GM23248 (cell line): ENCODE data around the gene NOTCH2. TPM values are rescaled to one million over a fixed set of nuclear protein-coding genes. Genes with fewer than 3 reads are reported as not detected.

ENCODE experiments used
- DNase-seq: peaks from one replicate; pipeline ENCODE4 v3.0.0-alpha.2; 2015
- H2AFZ ChIP-seq: fragments of 200-600 bp; sonication (generic); 2 replicates; pipeline ENCODE4 v1.6.1; 2016; ENCODE audit warnings: antibody characterized with exemption
- H3F3A ChIP-seq: fragments of 200-600 bp; sonication (generic); 2 replicates; pipeline ENCODE4 v1.6.1; 2016; ENCODE audit warnings: mild to moderate bottlenecking, antibody characterized with exemption, mixed run types; ENCODE audit not compliant: insufficient read depth
- H3K27ac ChIP-seq: fragments of 200-600 bp; sonication (generic); 2 replicates; pipeline ENCODE4 v1.5.1; 2016; ENCODE audit warnings: mild to moderate bottlenecking
- H3K27me3 ChIP-seq: fragments of 200-600 bp; sonication (generic); replicated peaks from 2 replicates; pipeline ENCODE4 v1.6.1; 2016; ENCODE audit warnings: mild to moderate bottlenecking; ENCODE audit not compliant: insufficient read depth
- H3K36me3 ChIP-seq: fragments of 200-600 bp; sonication (generic); 2 replicates; pipeline ENCODE4 v1.6.1; 2016; ENCODE audit warnings: low read depth, mild to moderate bottlenecking
- H3K4me1 ChIP-seq: fragments of 200-600 bp; sonication (generic); 2 replicates; pipeline ENCODE4 v1.6.1; 2016; ENCODE audit warnings: mild to moderate bottlenecking; ENCODE audit not compliant: insufficient read depth
- H3K4me2 ChIP-seq: fragments of 200-600 bp; sonication (generic); one replicate; pipeline ENCODE4 v1.6.1; 2016; ENCODE audit warnings: mild to moderate bottlenecking; ENCODE audit not compliant: unreplicated experiment
- H3K4me3 ChIP-seq: fragments of 200-600 bp; sonication (generic); 2 replicates; pipeline ENCODE4 v1.5.1; 2016; ENCODE audit warnings: mild to moderate bottlenecking
- H3K79me2 ChIP-seq: fragments of 200-600 bp; sonication (generic); 2 replicates; pipeline ENCODE4 v1.6.1; 2016; ENCODE audit warnings: mild to moderate bottlenecking; ENCODE audit not compliant: insufficient read depth
- H3K9ac ChIP-seq: fragments of 200-600 bp; sonication (generic); 2 replicates; pipeline ENCODE4 v1.6.1; 2016; ENCODE audit warnings: mild to moderate bottlenecking
- H3K9me2 ChIP-seq: fragments of 200-600 bp; sonication (generic); 2 replicates; pipeline ENCODE4 v1.6.1; 2016; ENCODE audit warnings: mixed run types, mild to moderate bottlenecking, moderate library complexity; ENCODE audit not compliant: insufficient read depth
- H3K9me3 ChIP-seq: fragments of 200-600 bp; sonication (generic); one replicate; pipeline ENCODE4 v1.6.1; 2017; ENCODE audit warnings: low read depth
- H4K20me1 ChIP-seq: fragments of 200-600 bp; sonication (generic); 2 replicates; pipeline ENCODE4 v1.6.0; 2016; ENCODE audit not compliant: insufficient read depth
- EZH2 ChIP-seq: fragments of 200-600 bp; sonication (generic); IDR thresholded peaks from 2 replicates; pipeline ENCODE4 v1.6.1; 2018; ENCODE audit warnings: antibody characterized with exemption, mild to moderate bottlenecking; ENCODE audit not compliant: insufficient read depth, poor library complexity, severe bottlenecking
- EZH2phosphoT487 ChIP-seq: fragments of 200-600 bp; sonication (generic); IDR thresholded peaks from 2 replicates; pipeline ENCODE4 v1.6.1; 2018; ENCODE audit warnings: antibody characterized with exemption, moderate library complexity, mild to moderate bottlenecking, low read depth; ENCODE audit not compliant: insufficient read depth
- WGBS, 2 experiments: methylation state at CpG; one replicate each; pipeline ENCODE4 v1.1.6; 2015 to 2017; ENCODE audit warnings: low lambda C conversion rate in 2 of 2, low coverage in 1 of 2; ENCODE audit errors: missing lambda C conversion rate in 2 of 2; 5-methylcytosine and 5-hydroxymethylcytosine counted together
- in situ Hi-C: fragments of 300-500 bp; cut with MboI; formaldehyde crosslinking; loops from 2 replicates; pipeline ENCODE4 v1.15.0; 2020
- polyA plus RNA-seq: library from polyadenylated mRNA; unstranded; fragments of >200 nt; fragmentation: Nextera tagmentation; extraction: Ambion mirVana; gene quantifications from 2 replicates; pipeline ENCODE4 v1.2.1, GENCODE V29; 2016
- total RNA-seq: library from RNA; depleted of rRNA; stranded (reverse); fragments of >200 nt; shearing (Covaris generic); gene quantifications from 2 replicates; pipeline ENCODE4 v1.2.3, GENCODE V29; 2014

The NOTCH2 gene
- total and polyA plus RNA-seq, 2 experiments from 2014 or later: 45.2 to 136 TPM

- H3K9me3 ChIP-seq: no peaks in the 10 kb centered on the region
- H3K36me3 ChIP-seq: peaks cover 65% of the 10 kb centered on the region
- WGBS, 2 experiments: 86 to 95% methylated on average over 2 of the region's 2 CpGs
- no peak overlapping the region for H3K27ac ChIP-seq
- H3K4me1 ChIP-seq: peaks cover 13% of the 10 kb centered on the region
- TF ChIP-seq EZH2: no peak
- TF ChIP-seq EZH2phosphoT487: no peak
- H2AFZ ChIP-seq: no peak overlapping the region
- peaks cover 16% of the 10 kb centered on the region for H3F3A ChIP-seq
- in situ Hi-C loops: no loop called here
- H3K9ac ChIP-seq: no peak overlapping the region
- peaks cover 45% of the 10 kb centered on the region for H3K79me2 ChIP-seq
- no peak overlapping the region for H3K4me2 ChIP-seq
- H3K4me3 ChIP-seq: no peak overlapping the region
- H4K20me1 ChIP-seq: no peaks in the 10 kb centered on the region
- H3K27me3 ChIP-seq: no peaks in the 10 kb centered on the region
- DNase-seq: no peak
- no peaks in the 10 kb centered on the region for H3K9me2 ChIP-seq
Measured at GRCh38 chr1:119956306-119956705, 113.2 kb downstream of the NOTCH2 start.

DNA sequence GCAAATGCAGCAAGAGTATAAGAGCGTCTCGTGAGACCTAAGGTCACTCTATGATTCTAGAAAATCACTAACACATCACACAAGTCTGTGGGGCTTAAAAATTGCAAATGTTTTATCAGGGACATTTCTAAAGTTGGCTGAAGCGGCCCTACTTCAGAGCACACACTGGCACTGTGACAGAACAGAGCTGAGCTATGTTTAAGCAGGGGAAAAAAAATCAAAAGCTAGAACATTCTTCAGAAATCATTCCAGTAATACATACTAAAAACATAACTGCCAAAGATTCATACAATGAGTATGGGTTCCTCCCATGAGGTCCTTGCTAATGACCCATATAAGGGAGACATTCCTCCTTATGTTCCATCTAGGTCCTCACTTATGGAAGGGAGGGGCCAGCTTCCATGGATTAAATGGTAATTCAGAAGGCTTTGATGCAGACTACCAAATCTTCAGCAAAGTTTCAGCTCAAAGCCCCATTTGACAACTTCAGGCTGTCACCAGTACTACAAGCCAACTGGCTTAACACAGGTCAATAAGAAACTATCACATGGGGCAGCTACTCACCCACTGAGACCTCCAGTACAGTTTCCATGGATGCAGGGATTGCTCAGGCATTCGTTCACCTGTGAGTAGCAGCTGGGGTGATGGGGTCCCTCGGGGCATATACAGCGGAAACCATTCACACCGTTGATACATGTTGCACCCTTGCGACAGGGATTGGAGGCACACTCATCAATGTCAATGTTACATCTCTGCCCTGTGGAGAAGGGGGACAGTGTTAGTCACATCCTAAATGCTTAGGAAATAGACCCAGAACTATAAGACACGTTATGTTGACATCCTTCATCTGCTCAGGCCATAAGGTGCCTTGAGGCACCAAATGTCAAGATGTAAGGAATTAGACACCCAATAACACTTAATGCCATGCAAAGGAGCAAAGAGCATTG is 114.7 kb downstream of the NOTCH2 start:
- no peak overlapping the region for H3K9ac ChIP-seq
- in situ Hi-C loops: no loop called here
- 93 to 95% methylated on average over 9 of the region's 9 CpGs for WGBS, 2 experiments
- TF ChIP-seq EZH2phosphoT487: no peak
- TF ChIP-seq EZH2: no peak
- H3F3A ChIP-seq: peaks cover 19% of the 10 kb centered on the region
- DNase-seq: no peak
- peaks cover 31% of the 10 kb centered on the region for H3K79me2 ChIP-seq
- H3K4me2 ChIP-seq: no peak overlapping the region
- H3K4me1 ChIP-seq: peaks cover 2% of the 10 kb centered on the region; the same call in 1 of the 2 replicates
- no peak overlapping the region for H3K27ac ChIP-seq
- no peak overlapping the region for H2AFZ ChIP-seq
- no peaks in the 10 kb centered on the region for H3K27me3 ChIP-seq
- no peaks in the 10 kb centered on the region for H3K9me2 ChIP-seq
- no peaks in the 10 kb centered on the region for H4K20me1 ChIP-seq
- H3K4me3 ChIP-seq: no peak overlapping the region
- H3K9me3 ChIP-seq: no peaks in the 10 kb centered on the region
- H3K36me3 ChIP-seq: peaks cover 78% of the 10 kb centered on the region

- Histone ChIP-seq H3K27ac (no peak overlapping the region), H3K36me3 (peaks cover 73% of the 10 kb centered on the region), H4K20me1 (no peaks in the 10 kb centered on the region), H3K4me3 (no peak overlapping the region), H3K27me3 (no peaks in the 10 kb centered on the region), H3K9me2 (no peaks in the 10 kb centered on the region), H3K79me2 (peaks cover 21% of the 10 kb centered on the region), H3K9ac (no peak overlapping the region), H3K4me2 (no peak overlapping the region), H3K4me1 (peaks cover 2% of the 10 kb centered on the region; the same call in 1 of the 2 replicates), H3F3A (peaks cover 18% of the 10 kb centered on the region), H2AFZ (no peak overlapping the region), H3K9me3 (no peaks in the 10 kb centered on the region)
- no peak for DNase-seq
- WGBS, 2 experiments: 88 to 91% methylated on average over 5 of the region's 5 CpGs
- in situ Hi-C loops: no loop called here
- no peak for TF ChIP-seq EZH2phosphoT487
- TF ChIP-seq EZH2: no peak
Measured at GRCh38 chr1:119953266-119953998, 116.0 kb downstream of the NOTCH2 start.

DNA sequence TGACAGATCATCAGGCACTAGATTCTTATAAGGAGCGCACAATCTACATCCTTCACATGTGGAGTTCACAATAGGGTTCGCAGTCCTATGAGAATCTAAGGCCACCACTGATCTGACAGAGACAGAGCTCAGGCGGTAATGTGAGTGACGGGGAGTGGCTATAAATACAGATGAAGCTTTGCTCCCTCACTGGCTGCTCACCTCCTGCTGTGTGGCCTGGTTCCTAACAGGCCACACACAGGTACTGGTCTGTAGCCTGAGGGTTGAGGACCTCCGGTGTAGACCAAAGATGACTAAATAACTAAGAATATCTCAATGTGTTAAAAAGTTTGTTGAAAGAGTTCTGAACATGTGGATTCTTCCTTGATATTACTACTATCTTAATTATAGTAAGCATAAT is 117.0 kb downstream of the NOTCH2 start:
- Histone ChIP-seq H3K27ac (no peak overlapping the region), H3K9me3 (no peaks in the 10 kb centered on the region), H3K79me2 (peaks cover 20% of the 10 kb centered on the region), H3F3A (peaks cover 27% of the 10 kb centered on the region), H3K9me2 (no peaks in the 10 kb centered on the region), H4K20me1 (no peaks in the 10 kb centered on the region), H2AFZ (no peak overlapping the region), H3K36me3 (peaks cover 77% of the 10 kb centered on the region), H3K4me1 (peaks cover 10% of the 10 kb centered on the region), H3K9ac (no peak overlapping the region), H3K27me3 (no peaks in the 10 kb centered on the region), H3K4me2 (no peak overlapping the region), H3K4me3 (no peak overlapping the region)
- WGBS, 2 experiments: 88 to 89% methylated on average over 5 of the region's 5 CpGs
- DNase-seq: no peak
- in situ Hi-C loops: no loop called here
- no peak for TF ChIP-seq EZH2phosphoT487
- no peak for TF ChIP-seq EZH2
